ENCODE measurements around the gene H2BK1.

H2BK1 gene

DNA sequence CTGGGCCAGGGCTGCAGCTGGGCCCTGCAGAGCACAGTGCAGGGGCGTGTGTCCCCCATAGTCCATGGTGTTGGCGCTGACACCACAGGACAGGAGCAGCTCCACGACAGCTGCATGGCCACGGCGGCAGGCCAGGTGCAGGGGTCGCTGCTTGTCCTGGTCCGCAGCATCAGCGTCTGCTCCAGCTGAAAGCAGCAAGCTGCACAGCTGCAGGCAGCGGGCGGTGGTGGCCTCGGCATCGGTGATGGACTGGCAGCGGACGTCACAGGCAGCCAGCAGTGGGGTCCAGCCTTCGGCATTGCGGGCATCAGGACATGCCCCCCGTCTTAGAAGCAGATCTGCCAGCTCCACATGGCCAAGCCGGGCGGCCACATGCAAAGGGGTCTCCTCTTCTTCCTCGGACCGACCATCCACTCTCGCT is 29.3 kb downstream of the H2BK1 start:
- H3K27me3 ChIP-seq (ENCODE audit: insufficient read depth, low read length), result peaks cover 23% of the 10 kb centered on the region

GRCh38 chr7:151179946-151180345 is 30.3 kb downstream of the H2BK1 start:
- H3K4me1 ChIP-seq (ENCODE audit: insufficient read depth, low read length), result no peaks in the 10 kb centered on the region
- no peak overlapping the region for H3K4me3 ChIP-seq (ENCODE audit: low read length)
- peaks cover 1% of the 10 kb centered on the region for H3K9me3 ChIP-seq (ENCODE audit: low read length)
- H3K27me3 ChIP-seq (ENCODE audit: insufficient read depth, low read length), result peaks cover 23% of the 10 kb centered on the region
- no peak overlapping the region for H2AFZ ChIP-seq (ENCODE audit: low read depth, low read length)
- no peaks in the 10 kb centered on the region for H3K36me3 ChIP-seq (ENCODE audit: insufficient read depth, low read length)

More for the DNA sequence above, 29.3 kb downstream of the H2BK1 start:
- Histone ChIP-seq H3K9me3 (ENCODE audit: low read length) (no peaks in the 10 kb centered on the region), H3K4me3 (ENCODE audit: low read length) (no peak overlapping the region), H3K4me1 (ENCODE audit: insufficient read depth, low read length) (no peaks in the 10 kb centered on the region), H2AFZ (ENCODE audit: low read depth, low read length) (no peak overlapping the region), H3K36me3 (ENCODE audit: insufficient read depth, low read length) (no peaks in the 10 kb centered on the region)

DNA sequence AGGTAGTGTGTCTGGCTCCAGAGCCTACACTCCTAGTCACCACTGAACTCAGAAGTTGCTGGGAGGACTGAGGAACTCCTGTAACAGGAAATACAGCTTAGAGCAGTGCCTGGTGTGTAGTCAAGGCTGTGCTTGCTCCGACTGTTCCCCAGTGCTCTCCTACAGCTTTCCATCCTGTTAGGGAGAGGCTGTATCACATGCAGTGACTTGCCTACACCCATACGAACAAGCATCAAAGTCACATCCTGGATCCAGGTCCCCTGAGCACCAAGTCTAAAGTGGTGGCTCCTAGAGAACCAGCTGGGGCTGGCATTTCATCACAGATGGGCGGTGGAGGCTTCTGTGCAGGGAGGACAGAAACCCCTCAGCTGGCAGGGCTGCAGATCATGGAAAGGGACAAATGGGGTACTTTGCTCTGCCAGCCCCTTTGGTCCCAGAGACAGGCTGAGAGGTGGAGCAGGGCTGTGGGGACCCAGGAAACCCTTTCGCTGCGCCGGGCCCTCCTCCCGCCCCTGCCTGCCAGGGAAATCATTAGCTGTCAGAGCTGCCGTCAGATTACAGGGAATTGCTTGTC is 30.9 kb downstream of the H2BK1 start:
- H2AFZ ChIP-seq (ENCODE audit: low read depth, low read length), result no peak overlapping the region
- no peak overlapping the region for H3K4me3 ChIP-seq (ENCODE audit: low read length)
- no peaks in the 10 kb centered on the region for H3K4me1 ChIP-seq (ENCODE audit: insufficient read depth, low read length)
- no peaks in the 10 kb centered on the region for H3K36me3 ChIP-seq (ENCODE audit: insufficient read depth, low read length)
- peaks cover 23% of the 10 kb centered on the region for H3K27me3 ChIP-seq (ENCODE audit: insufficient read depth, low read length)
- H3K9me3 ChIP-seq (ENCODE audit: low read length), result peaks cover 2% of the 10 kb centered on the region

DNA sequence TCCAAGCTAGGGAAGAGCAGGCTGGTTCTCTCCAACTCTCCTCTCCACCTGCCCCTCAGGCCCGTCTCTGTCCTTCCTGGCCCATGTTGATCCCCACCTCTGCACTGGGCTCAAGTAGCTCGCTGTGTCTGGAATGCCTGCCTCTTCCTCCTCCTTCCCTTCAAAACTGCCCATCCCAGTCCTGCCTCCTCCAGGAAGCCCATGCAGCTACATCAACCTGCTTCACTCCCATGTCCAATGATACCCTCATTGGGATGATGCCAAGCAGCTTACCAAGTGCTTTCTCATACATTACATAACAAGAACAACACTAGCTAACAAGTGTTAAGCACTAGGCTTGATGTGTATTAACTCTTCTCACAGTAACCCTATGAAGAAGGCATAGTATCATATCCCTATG is 31.5 kb downstream of the H2BK1 start:
- H3K4me1 ChIP-seq (ENCODE audit: insufficient read depth, low read length), result no peaks in the 10 kb centered on the region
- no peak overlapping the region for H3K4me3 ChIP-seq (ENCODE audit: low read length)
- H2AFZ ChIP-seq (ENCODE audit: low read depth, low read length), result no peak overlapping the region
- no peaks in the 10 kb centered on the region for H3K36me3 ChIP-seq (ENCODE audit: insufficient read depth, low read length)
- H3K27me3 ChIP-seq (ENCODE audit: insufficient read depth, low read length), result peaks cover 23% of the 10 kb centered on the region
- H3K9me3 ChIP-seq (ENCODE audit: low read length), result peaks cover 2% of the 10 kb centered on the region

- Histone ChIP-seq H3K4me1 (ENCODE audit: insufficient read depth, low read length) (no peaks in the 10 kb centered on the region), H3K4me3 (ENCODE audit: low read length) (no peak overlapping the region), H3K27me3 (ENCODE audit: insufficient read depth, low read length) (peaks cover 23% of the 10 kb centered on the region), H2AFZ (ENCODE audit: low read depth, low read length) (no peak overlapping the region), H3K9me3 (ENCODE audit: low read length) (peaks cover 2% of the 10 kb centered on the region), H3K36me3 (ENCODE audit: insufficient read depth, low read length) (no peaks in the 10 kb centered on the region)
Observed at GRCh38 chr7:151178236-151178635, 32.1 kb downstream of the H2BK1 start.

DNA sequence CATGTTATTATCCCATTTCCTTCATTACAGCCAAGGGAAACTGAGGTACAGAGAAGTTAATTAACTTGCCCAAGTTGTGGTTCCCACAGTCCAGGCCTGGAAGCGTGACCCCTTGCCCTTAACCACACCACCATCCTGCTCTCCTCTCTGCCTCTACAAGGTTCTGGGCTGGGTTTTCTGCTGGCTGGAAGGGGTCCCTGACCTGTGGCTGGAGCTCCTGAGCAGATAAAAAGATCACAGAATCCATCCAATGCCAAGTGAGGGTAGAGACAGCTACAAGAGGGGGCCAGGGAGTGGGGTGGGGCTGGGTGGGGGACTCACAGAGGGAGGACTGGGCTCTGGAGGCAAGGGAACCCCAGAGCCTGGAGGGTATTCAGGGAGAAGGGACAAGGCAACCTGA is 33.0 kb downstream of the H2BK1 start:
- H3K9me3 ChIP-seq (ENCODE audit: low read length), result peaks cover 2% of the 10 kb centered on the region
- no peak overlapping the region for H2AFZ ChIP-seq (ENCODE audit: low read depth, low read length)
- H3K4me1 ChIP-seq (ENCODE audit: insufficient read depth, low read length), result no peaks in the 10 kb centered on the region
- H3K27me3 ChIP-seq (ENCODE audit: insufficient read depth, low read length), result peaks cover 23% of the 10 kb centered on the region
- no peak overlapping the region for H3K4me3 ChIP-seq (ENCODE audit: low read length)
- no peaks in the 10 kb centered on the region for H3K36me3 ChIP-seq (ENCODE audit: insufficient read depth, low read length)

- Histone ChIP-seq H3K4me3 (ENCODE audit: low read length) (no peak overlapping the region), H3K4me1 (ENCODE audit: insufficient read depth, low read length) (no peaks in the 10 kb centered on the region), H3K36me3 (ENCODE audit: insufficient read depth, low read length) (no peaks in the 10 kb centered on the region), H3K27me3 (ENCODE audit: insufficient read depth, low read length) (peaks cover 23% of the 10 kb centered on the region), H2AFZ (ENCODE audit: low read depth, low read length) (no peak overlapping the region), H3K9me3 (ENCODE audit: low read length) (peaks cover 2% of the 10 kb centered on the region)
Observed at GRCh38 chr7:151176401-151176800, 33.9 kb downstream of the H2BK1 start.

DNA sequence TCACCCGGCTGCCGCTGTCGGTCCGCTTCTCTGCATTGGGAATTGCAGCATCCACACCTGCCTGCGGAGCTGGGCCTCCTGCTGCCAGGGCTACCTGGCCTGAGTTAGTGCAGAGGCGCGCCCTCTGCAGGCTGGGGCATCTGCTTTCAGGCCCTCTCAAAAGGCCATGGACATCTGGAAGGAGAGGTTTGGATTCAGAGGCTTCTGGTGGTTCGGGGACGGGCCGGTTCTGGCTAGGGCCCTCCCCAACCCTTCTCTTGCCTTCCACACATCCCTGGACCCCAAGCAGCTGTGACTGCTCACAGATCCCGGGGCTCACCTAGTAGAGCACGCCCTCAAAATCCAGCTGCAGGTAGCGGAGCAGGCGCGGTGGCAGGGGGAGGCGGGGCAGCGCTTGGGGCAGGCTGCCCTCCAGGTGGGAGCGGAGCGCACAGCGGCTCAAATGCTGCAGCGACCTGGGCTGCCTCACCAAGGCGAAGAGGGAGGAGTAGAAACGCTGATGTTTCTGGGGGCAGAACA is 34.4 kb downstream of the H2BK1 start:
- no peak overlapping the region for H3K4me3 ChIP-seq (ENCODE audit: low read length)
- peaks cover 21% of the 10 kb centered on the region for H3K27me3 ChIP-seq (ENCODE audit: insufficient read depth, low read length)
- H3K4me1 ChIP-seq (ENCODE audit: insufficient read depth, low read length), result no peaks in the 10 kb centered on the region
- no peaks in the 10 kb centered on the region for H3K36me3 ChIP-seq (ENCODE audit: insufficient read depth, low read length)
- H3K9me3 ChIP-seq (ENCODE audit: low read length), result peaks cover 2% of the 10 kb centered on the region
- no peak overlapping the region for H2AFZ ChIP-seq (ENCODE audit: low read depth, low read length)

DNA sequence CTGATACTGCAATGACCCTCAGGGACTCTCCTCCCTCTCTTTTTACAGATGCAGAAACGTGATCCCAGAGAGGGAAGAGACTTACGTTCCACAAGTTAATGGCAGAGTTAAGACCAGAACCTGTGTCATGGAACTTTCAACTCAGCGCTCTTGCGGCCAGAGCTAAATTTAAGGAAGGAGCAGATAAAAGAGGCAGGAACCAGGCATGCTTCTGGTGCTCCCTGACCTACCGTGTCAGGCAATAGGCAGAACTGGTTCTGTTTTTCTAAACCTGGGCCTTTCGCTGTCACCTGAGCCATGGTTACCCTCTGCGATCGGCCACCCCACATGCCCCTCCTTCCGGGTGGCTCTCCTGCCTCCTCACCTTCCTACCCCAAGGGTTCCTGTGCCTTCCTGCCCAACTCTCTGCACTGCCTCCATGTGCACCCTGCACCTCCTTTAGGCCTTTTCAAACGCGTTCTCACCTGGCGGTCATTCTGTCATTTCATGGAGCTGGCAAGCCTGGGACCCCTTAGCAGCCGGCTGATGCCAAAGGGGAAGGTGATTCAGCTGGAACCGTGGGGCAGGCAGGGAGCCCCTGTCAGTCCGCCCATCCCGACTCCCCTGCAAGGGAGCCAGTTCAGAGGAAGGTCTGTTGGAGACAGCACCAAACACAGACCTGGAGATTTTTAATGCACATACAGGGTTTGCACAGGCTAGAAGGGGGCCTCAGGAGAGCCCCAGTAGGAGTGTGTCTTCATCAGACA is 35.1 kb downstream of the H2BK1 start:
- Histone ChIP-seq H3K9me3 (ENCODE audit: low read length) (peaks cover 2% of the 10 kb centered on the region), H3K27me3 (ENCODE audit: insufficient read depth, low read length) (peaks cover 19% of the 10 kb centered on the region), H3K4me3 (ENCODE audit: low read length) (no peak overlapping the region), H3K36me3 (ENCODE audit: insufficient read depth, low read length) (no peaks in the 10 kb centered on the region), H3K4me1 (ENCODE audit: insufficient read depth, low read length) (no peaks in the 10 kb centered on the region), H2AFZ (ENCODE audit: low read depth, low read length) (no peak overlapping the region)

DNA sequence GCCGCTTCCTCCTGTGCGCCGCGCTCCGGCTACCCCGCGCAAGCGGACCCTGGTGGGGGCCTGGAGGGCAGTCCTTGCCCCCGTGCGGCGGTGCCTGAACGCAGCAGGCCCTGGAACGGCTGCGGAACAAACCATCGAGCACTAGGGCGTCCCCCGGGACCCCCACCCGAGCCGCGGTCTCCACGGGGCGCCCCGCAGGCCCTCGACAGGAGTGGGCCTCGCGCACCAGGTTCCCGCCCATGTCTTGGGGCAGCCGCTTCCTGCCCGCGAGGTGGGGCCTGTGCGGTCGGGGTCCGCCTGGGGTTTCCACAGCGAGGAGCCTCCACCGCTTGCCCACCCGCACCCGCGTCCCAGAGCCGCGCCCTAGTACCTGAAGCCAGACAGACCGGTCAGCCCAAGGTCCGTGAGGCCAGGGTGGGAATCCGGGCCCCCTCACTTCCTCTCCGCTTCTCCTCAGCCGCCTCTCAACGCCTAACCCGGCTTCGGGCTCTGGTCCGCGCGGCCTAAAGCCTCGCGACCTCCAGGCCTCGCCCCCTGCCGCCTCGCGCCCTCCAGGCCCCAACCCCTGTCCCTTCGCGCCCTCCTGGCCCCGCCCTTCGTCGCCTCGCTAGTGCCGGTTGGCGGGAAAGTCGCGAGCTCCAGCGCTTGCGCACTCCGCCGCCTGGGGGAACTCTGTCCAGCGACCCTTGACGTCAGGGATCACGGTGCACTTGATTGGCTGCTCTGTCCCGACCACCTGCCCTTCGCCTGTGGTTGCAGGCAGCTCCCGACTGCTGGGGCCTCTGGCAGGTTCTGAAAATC is 35.8 kb downstream of the H2BK1 start:
- Histone ChIP-seq H3K36me3 (ENCODE audit: insufficient read depth, low read length) (no peaks in the 10 kb centered on the region), H2AFZ (ENCODE audit: low read depth, low read length) (no peak overlapping the region), H3K4me1 (ENCODE audit: insufficient read depth, low read length) (no peaks in the 10 kb centered on the region), H3K27me3 (ENCODE audit: insufficient read depth, low read length) (peaks cover 25% of the 10 kb centered on the region), H3K4me3 (ENCODE audit: low read length) (no peak overlapping the region), H3K9me3 (ENCODE audit: low read length) (peaks cover 2% of the 10 kb centered on the region)

DNA sequence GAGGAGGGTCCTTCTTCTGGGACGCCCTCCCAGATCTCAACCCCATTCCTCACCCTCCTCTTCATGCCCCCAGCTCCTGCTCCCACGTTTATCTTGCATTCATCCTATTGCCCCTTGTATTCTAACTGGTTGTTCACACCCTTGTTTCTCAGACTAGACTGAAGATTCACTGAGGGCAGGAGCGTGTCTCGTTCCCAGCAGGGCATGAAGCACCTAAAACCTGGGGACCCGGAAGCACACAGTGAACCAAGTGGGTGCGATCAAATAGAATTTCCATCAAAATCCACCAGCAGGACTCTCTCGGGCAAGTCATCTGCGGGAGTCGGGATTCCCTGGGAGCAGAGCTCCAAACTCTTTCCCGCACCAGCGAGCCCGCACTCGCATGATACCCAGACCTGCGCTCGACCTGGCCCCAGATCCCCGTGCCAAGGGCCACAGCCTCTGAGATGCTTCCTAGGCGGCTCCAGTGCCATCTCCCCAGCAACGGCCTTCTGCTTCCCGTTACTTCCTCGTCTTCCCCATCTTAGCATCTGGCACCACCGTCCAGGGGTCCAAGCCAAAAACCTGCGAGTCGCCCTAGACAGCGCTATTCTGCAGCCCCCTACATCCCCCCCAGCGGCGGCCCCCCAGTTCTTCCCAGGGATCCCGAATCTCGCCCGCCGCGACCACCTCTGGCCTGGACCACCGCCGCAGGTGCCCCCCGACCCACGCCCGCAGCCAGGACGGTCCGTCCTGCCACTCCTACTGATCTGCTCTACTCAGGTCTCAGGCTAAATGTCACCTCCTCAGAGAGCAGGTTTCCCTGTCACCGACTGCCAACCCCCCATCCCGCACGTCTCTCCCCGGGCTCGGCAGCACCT is 36.7 kb downstream of the H2BK1 start:
- peaks cover 26% of the 10 kb centered on the region for H3K27me3 ChIP-seq (ENCODE audit: insufficient read depth, low read length)
- no peak overlapping the region for H2AFZ ChIP-seq (ENCODE audit: low read depth, low read length)
- H3K4me1 ChIP-seq (ENCODE audit: insufficient read depth, low read length), result peaks cover under 1% of the 10 kb centered on the region
- H3K36me3 ChIP-seq (ENCODE audit: insufficient read depth, low read length), result no peaks in the 10 kb centered on the region
- peaks cover 2% of the 10 kb centered on the region for H3K9me3 ChIP-seq (ENCODE audit: low read length)
- H3K4me3 ChIP-seq (ENCODE audit: low read length), result no peak overlapping the region

DNA sequence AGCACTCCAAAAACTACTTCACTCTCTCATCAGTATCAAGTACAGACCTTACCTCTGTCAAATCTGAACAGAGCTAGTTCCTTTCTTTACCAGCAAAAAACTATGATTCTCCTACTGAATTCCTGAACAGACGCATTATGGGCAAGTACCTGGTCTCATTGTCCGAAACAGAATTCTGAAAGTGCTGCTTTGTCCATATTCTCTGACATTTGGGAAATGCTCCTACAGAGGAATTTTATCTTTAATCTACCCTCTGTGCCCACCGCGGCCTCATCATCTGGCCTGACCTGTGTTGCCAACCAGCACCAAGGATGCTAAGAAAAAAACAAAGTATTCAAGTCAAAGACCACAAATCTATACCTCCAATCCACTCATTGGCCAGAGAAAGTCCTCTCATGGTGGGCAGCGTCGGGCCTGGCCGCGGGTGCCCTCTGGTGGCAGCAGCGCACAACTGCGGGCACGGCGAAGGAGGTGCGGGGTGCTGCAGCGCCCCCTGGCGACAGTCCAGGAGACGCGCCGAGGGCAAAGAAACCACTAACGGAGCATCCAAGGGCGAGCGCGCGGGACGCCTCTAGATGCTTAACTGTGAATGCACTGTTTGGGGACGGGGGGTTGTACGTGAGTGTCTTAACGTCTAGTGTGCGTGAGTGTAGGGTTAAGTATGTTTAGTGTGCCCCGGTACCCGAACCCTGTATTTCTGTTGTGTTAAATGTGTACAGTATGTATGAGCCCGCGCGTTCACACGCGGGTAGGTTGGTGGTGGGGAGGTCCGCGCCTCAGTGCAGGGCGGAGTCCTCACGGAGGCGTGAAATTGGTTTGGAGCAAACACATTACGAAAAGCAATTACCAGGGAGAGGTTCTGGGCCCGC is 37.8 kb downstream of the H2BK1 start:
- no peaks in the 10 kb centered on the region for H3K36me3 ChIP-seq (ENCODE audit: insufficient read depth, low read length)
- H3K9me3 ChIP-seq (ENCODE audit: low read length), result peaks cover 2% of the 10 kb centered on the region
- H3K27me3 ChIP-seq (ENCODE audit: insufficient read depth, low read length), result peaks cover 30% of the 10 kb centered on the region
- peaks cover 4% of the 10 kb centered on the region for H3K4me1 ChIP-seq (ENCODE audit: insufficient read depth, low read length)
- no peak overlapping the region for H2AFZ ChIP-seq (ENCODE audit: low read depth, low read length)
- no peak overlapping the region for H3K4me3 ChIP-seq (ENCODE audit: low read length)
